ENCODE results near the gene KRAS.

KRAS gene

GRCh38 chr12:25266497-25266896, 15.8 kb upstream of the KRAS start:
- FAIRE-seq, result no peak
- TF ChIP-seq CTCF (IDR thresholded peaks at IDR 0.05; ENCODE audit: insufficient read depth, missing control alignments), result no peak
- no peak for DNase-seq (ENCODE audit: insufficient read length, low spot score)

GRCh38 chr12:25264862-25265261, 14.1 kb upstream of the KRAS start:
- FAIRE-seq (no peak), DNase-seq (ENCODE audit: insufficient read length, low spot score) (no peak)
- TF ChIP-seq CTCF (IDR thresholded peaks at IDR 0.05; ENCODE audit: insufficient read depth, missing control alignments), result no peak

GRCh38 chr12:25264114-25264513, 13.4 kb upstream of the KRAS start:
- no peak for FAIRE-seq
- DNase-seq (ENCODE audit: insufficient read length, low spot score), result no peak
- no peak for TF ChIP-seq CTCF (IDR thresholded peaks at IDR 0.05; ENCODE audit: insufficient read depth, missing control alignments)

GRCh38 chr12:25263594-25263993, 12.9 kb upstream of the KRAS start:
- no peak for DNase-seq (ENCODE audit: insufficient read length, low spot score)
- TF ChIP-seq CTCF (IDR thresholded peaks at IDR 0.05; ENCODE audit: insufficient read depth, missing control alignments), result no peak
- no peak for FAIRE-seq

GRCh38 chr12:25262389-25263074, 11.8 kb upstream of the KRAS start:
- no peak for TF ChIP-seq CTCF (IDR thresholded peaks at IDR 0.05; ENCODE audit: insufficient read depth, missing control alignments)
- FAIRE-seq, result no peak

GRCh38 chr12:25257590-25258324, 7.0 kb upstream of the KRAS start:
- TF ChIP-seq CTCF (IDR thresholded peaks at IDR 0.05; ENCODE audit: insufficient read depth, missing control alignments), result no peak
- DNase-seq (ENCODE audit: insufficient read length, low spot score) (no peak), FAIRE-seq (no peak)

More at GRCh38 chr12:25262389-25263074, 11.8 kb upstream of the KRAS start:
- DNase-seq (ENCODE audit: insufficient read length, low spot score), result no peak

- FAIRE-seq (no peak), DNase-seq (ENCODE audit: insufficient read length, low spot score) (no peak)
- no peak for TF ChIP-seq CTCF (IDR thresholded peaks at IDR 0.05; ENCODE audit: insufficient read depth, missing control alignments)
Observed at GRCh38 chr12:25256826-25257225, 6.1 kb upstream of the KRAS start.
